HEK293 (cell line): Measurements from ENCODE around the gene MARVELD1.

Experiments
- EGR2 ChIP-seq: fragments of 450-650 bp; formaldehyde crosslinking; IDR thresholded peaks from 2 replicates; pipeline ENCODE4 v1.5.1; 2016; ENCODE audit warnings: low read depth, missing biosample characterization, missing genetic modification characterization
- KLF1 ChIP-seq: fragments of 450-650 bp; formaldehyde crosslinking; IDR thresholded peaks from 2 replicates; pipeline ENCODE4 v1.5.1; 2016; ENCODE audit warnings: missing biosample characterization, missing genetic modification characterization
- KLF16 ChIP-seq: fragments of 450-650 bp; formaldehyde crosslinking; IDR thresholded peaks from 2 replicates; pipeline ENCODE4 v1.5.1; 2017; ENCODE audit warnings: missing biosample characterization, missing genetic modification characterization
- OSR2 ChIP-seq: fragments of 450-650 bp; formaldehyde crosslinking; IDR thresholded peaks from 2 replicates; pipeline ENCODE4 v1.5.1; 2016; ENCODE audit warnings: missing biosample characterization, missing genetic modification characterization
- PRDM6 ChIP-seq: fragments of 450-650 bp; formaldehyde crosslinking; IDR thresholded peaks from 2 replicates; pipeline ENCODE4 v1.5.1; 2017; ENCODE audit warnings: missing biosample characterization, missing genetic modification characterization
- SP3 ChIP-seq: fragments of 450-650 bp; formaldehyde crosslinking; IDR thresholded peaks from 2 replicates; pipeline ENCODE4 v1.5.1; 2016; ENCODE audit warnings: missing biosample characterization, missing genetic modification characterization
- YY1 ChIP-seq: fragments of 450-650 bp; formaldehyde crosslinking; IDR thresholded peaks from 2 replicates; pipeline ENCODE4 v1.5.1; 2018; ENCODE audit warnings: missing biosample characterization, missing genetic modification characterization
- ZBTB11 ChIP-seq: fragments of 450-650 bp; formaldehyde crosslinking; conservative IDR thresholded peaks from 2 replicates; pipeline ENCODE4 v1.5.1; 2016; ENCODE audit warnings: low read depth, missing biosample characterization, missing genetic modification characterization
- ZNF146 ChIP-seq: fragments of 450-650 bp; formaldehyde crosslinking; IDR thresholded peaks from 2 replicates; pipeline ENCODE4 v1.5.1; 2016; ENCODE audit warnings: missing biosample characterization, missing genetic modification characterization
- ZNF175 ChIP-seq: fragments of 450-650 bp; formaldehyde crosslinking; IDR thresholded peaks from 2 replicates; pipeline ENCODE4 v1.5.1; 2016; ENCODE audit warnings: missing biosample characterization, missing genetic modification characterization
- ZNF23 ChIP-seq: fragments of 450-650 bp; formaldehyde crosslinking; IDR thresholded peaks from 2 replicates; pipeline ENCODE4 v1.5.1; 2016; ENCODE audit warnings: missing biosample characterization, missing genetic modification characterization, borderline replicate concordance
- ZNF324 ChIP-seq: fragments of 450-650 bp; formaldehyde crosslinking; IDR thresholded peaks from 2 replicates; pipeline ENCODE4 v1.5.1; 2016; ENCODE audit warnings: missing biosample characterization, missing genetic modification characterization
- ZNF354C ChIP-seq: fragments of 450-650 bp; formaldehyde crosslinking; IDR thresholded peaks from 2 replicates; pipeline ENCODE4 v1.5.1; 2016; ENCODE audit warnings: missing biosample characterization, missing genetic modification characterization, low read depth, borderline replicate concordance
- ZNF416 ChIP-seq: fragments of 450-650 bp; formaldehyde crosslinking; IDR thresholded peaks from 2 replicates; pipeline ENCODE4 v1.5.1; 2016; ENCODE audit warnings: missing biosample characterization, missing genetic modification characterization
- ZNF423 ChIP-seq: fragments of 450-650 bp; formaldehyde crosslinking; IDR thresholded peaks from 2 replicates; pipeline ENCODE4 v1.5.1; 2016; ENCODE audit warnings: missing biosample characterization, missing genetic modification characterization
- ZNF488 ChIP-seq: fragments of 450-650 bp; formaldehyde crosslinking; IDR thresholded peaks from 2 replicates; pipeline ENCODE4 v1.5.1; 2016; ENCODE audit warnings: missing biosample characterization, missing genetic modification characterization
- ZNF501 ChIP-seq: fragments of 450-650 bp; formaldehyde crosslinking; IDR thresholded peaks from 2 replicates; pipeline ENCODE4 v1.5.1; 2016; ENCODE audit warnings: missing biosample characterization, missing genetic modification characterization
- ZNF521 ChIP-seq: fragments of 450-650 bp; formaldehyde crosslinking; IDR thresholded peaks from 2 replicates; pipeline ENCODE4 v1.5.1; 2017; ENCODE audit warnings: missing biosample characterization, mild to moderate bottlenecking, missing genetic modification characterization
- ZNF530 ChIP-seq: fragments of 450-650 bp; formaldehyde crosslinking; IDR thresholded peaks from 2 replicates; pipeline ENCODE4 v1.5.1; 2016; ENCODE audit warnings: low read depth, missing biosample characterization, missing genetic modification characterization
- ZNF585B ChIP-seq: fragments of 450-650 bp; formaldehyde crosslinking; IDR thresholded peaks from 2 replicates; pipeline ENCODE4 v1.5.1; 2016; ENCODE audit warnings: missing biosample characterization, missing genetic modification characterization
- ZNF610 ChIP-seq: fragments of 450-650 bp; formaldehyde crosslinking; IDR thresholded peaks from 2 replicates; pipeline ENCODE4 v1.5.1; 2016; ENCODE audit warnings: missing biosample characterization, missing genetic modification characterization, borderline replicate concordance
- ZNF658 ChIP-seq: fragments of 450-650 bp; formaldehyde crosslinking; IDR thresholded peaks from 2 replicates; pipeline ENCODE4; 2016; ENCODE audit warnings: missing biosample characterization, missing genetic modification characterization
- ZNF777 ChIP-seq: fragments of 450-650 bp; formaldehyde crosslinking; IDR thresholded peaks from 2 replicates; pipeline ENCODE4 v1.5.1; 2017; ENCODE audit warnings: missing biosample characterization, missing genetic modification characterization, borderline replicate concordance
- ZNF785 ChIP-seq: fragments of 450-650 bp; formaldehyde crosslinking; IDR thresholded peaks from 2 replicates; pipeline ENCODE4 v1.5.1; 2016; ENCODE audit warnings: missing biosample characterization, missing genetic modification characterization
- ZSCAN16 ChIP-seq: fragments of 450-650 bp; formaldehyde crosslinking; IDR thresholded peaks from 2 replicates; pipeline ENCODE4 v1.5.1; 2016; ENCODE audit warnings: missing biosample characterization, missing genetic modification characterization
- ZSCAN4 ChIP-seq: fragments of 450-650 bp; formaldehyde crosslinking; IDR thresholded peaks from 2 replicates; pipeline ENCODE4 v1.5.1; 2017; ENCODE audit warnings: missing biosample characterization, missing genetic modification characterization
- TF ChIP-seq, protein P1 (sequence below): fragments of 450-650 bp; formaldehyde crosslinking; IDR thresholded peaks from 2 replicates; pipeline ENCODE4 v1.5.1; 2016; ENCODE audit warnings: missing biosample characterization, missing genetic modification characterization
- TF ChIP-seq, protein P2 (sequence below): fragments of 450-650 bp; formaldehyde crosslinking; IDR thresholded peaks from 2 replicates; pipeline ENCODE4 v1.5.1; 2016; ENCODE audit warnings: missing biosample characterization, missing genetic modification characterization
- TF ChIP-seq, protein P3 (sequence below): fragments of 450-650 bp; formaldehyde crosslinking; IDR thresholded peaks from 2 replicates; pipeline ENCODE4 v1.5.1; 2016; ENCODE audit warnings: missing biosample characterization, missing genetic modification characterization

The MARVELD1 gene

GRCh38 chr10:97740613-97741012, 27.1 kb downstream of the MARVELD1 start (continued):
- TF ChIP-seq, protein P1, sequence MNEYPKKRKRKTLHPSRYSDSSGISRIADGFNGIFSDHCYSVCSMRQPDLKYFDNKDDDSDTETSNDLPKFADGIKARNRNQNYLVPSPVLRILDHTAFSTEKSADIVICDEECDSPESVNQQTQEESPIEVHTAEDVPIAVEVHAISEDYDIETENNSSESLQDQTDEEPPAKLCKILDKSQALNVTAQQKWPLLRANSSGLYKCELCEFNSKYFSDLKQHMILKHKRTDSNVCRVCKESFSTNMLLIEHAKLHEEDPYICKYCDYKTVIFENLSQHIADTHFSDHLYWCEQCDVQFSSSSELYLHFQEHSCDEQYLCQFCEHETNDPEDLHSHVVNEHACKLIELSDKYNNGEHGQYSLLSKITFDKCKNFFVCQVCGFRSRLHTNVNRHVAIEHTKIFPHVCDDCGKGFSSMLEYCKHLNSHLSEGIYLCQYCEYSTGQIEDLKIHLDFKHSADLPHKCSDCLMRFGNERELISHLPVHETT (tag by site-specific recombination): no peak
- no peak for TF ChIP-seq SP3 (tag by site-specific recombination)
- no peak for TF ChIP-seq ZNF501
- TF ChIP-seq, protein P2, sequence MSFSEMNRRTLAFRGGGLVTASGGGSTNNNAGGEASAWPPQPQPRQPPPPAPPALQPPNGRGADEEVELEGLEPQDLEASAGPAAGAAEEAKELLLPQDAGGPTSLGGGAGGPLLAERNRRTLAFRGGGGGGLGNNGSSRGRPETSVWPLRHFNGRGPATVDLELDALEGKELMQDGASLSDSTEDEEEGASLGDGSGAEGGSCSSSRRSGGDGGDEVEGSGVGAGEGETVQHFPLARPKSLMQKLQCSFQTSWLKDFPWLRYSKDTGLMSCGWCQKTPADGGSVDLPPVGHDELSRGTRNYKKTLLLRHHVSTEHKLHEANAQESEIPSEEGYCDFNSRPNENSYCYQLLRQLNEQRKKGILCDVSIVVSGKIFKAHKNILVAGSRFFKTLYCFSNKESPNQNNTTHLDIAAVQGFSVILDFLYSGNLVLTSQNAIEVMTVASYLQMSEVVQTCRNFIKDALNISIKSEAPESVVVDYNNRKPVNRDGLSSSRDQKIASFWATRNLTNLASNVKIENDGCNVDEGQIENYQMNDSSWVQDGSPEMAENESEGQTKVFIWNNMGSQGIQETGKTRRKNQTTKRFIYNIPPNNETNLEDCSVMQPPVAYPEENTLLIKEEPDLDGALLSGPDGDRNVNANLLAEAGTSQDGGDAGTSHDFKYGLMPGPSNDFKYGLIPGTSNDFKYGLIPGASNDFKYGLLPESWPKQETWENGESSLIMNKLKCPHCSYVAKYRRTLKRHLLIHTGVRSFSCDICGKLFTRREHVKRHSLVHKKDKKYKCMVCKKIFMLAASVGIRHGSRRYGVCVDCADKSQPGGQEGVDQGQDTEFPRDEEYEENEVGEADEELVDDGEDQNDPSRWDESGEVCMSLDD (tag by site-specific recombination): no peak
- TF ChIP-seq ZNF423: peak; percentile 66; the same call in 1 of the 2 replicates
- no peak for TF ChIP-seq ZSCAN4 (tag by site-specific recombination)
- TF ChIP-seq ZNF324 (tag by site-specific recombination): no peak
- TF ChIP-seq, protein P3, sequence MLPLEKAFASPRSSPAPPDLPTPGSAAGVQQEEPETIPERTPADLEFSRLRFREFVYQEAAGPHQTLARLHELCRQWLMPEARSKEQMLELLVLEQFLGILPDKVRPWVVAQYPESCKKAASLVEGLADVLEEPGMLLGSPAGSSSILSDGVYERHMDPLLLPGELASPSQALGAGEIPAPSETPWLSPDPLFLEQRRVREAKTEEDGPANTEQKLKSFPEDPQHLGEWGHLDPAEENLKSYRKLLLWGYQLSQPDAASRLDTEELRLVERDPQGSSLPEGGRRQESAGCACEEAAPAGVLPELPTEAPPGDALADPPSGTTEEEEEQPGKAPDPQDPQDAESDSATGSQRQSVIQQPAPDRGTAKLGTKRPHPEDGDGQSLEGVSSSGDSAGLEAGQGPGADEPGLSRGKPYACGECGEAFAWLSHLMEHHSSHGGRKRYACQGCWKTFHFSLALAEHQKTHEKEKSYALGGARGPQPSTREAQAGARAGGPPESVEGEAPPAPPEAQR (tag by site-specific recombination): no peak
- TF ChIP-seq ZNF488 (tag by site-specific recombination): no peak
- no peak for TF ChIP-seq ZNF530 (tag by site-specific recombination)
- no peak for TF ChIP-seq KLF1 (tag by site-specific recombination)
- no peak for TF ChIP-seq ZNF585B
- TF ChIP-seq ZNF175: no peak
- TF ChIP-seq ZNF777 (tag by site-specific recombination): no peak
- no peak for TF ChIP-seq YY1 (tag by site-specific recombination)
- no peak for TF ChIP-seq ZNF146 (tag by site-specific recombination)
- no peak for TF ChIP-seq KLF16 (tag by site-specific recombination)
- no peak for TF ChIP-seq ZNF610 (tag by site-specific recombination)
- peak; percentile 76 for TF ChIP-seq PRDM6
- TF ChIP-seq ZNF521 (tag by site-specific recombination): no peak
- TF ChIP-seq ZBTB11 (tag by site-specific recombination): no peak
- TF ChIP-seq ZNF354C (tag by site-specific recombination): no peak
- TF ChIP-seq ZSCAN16 (tag by site-specific recombination): 0 out of 2 replicates have a peak, but pooled peaks have one; percentile 60
- no peak for TF ChIP-seq ZNF23
- TF ChIP-seq OSR2 (tag by site-specific recombination): peak; percentile 86
- no peak for TF ChIP-seq ZNF785 (tag by site-specific recombination)
- TF ChIP-seq ZNF658 (tag by site-specific recombination): no peak
- TF ChIP-seq ZNF416 (tag by site-specific recombination): no peak
- TF ChIP-seq EGR2 (tag by site-specific recombination): no peak
